HG03097 (cell line): ENCODE measurements around the gene THADA.
"Not testable (repeated sequence)": the region's sequence is repeated elsewhere in the genome, so short reads cannot be mapped to it uniquely, and the experiment has no call there.

ENCODE experiments used
- ATAC-seq: cut with Tn5 transposase; IDR thresholded peaks from one replicate; pipeline ENCODE4 v1.9.1; 2021; ENCODE audit not compliant: unreplicated experiment, low FRiP score

Gene THADA

GRCh38 chr2:43605851-43606250 is 10.0 kb upstream of the THADA start:
- ATAC-seq: no peak

DNA sequence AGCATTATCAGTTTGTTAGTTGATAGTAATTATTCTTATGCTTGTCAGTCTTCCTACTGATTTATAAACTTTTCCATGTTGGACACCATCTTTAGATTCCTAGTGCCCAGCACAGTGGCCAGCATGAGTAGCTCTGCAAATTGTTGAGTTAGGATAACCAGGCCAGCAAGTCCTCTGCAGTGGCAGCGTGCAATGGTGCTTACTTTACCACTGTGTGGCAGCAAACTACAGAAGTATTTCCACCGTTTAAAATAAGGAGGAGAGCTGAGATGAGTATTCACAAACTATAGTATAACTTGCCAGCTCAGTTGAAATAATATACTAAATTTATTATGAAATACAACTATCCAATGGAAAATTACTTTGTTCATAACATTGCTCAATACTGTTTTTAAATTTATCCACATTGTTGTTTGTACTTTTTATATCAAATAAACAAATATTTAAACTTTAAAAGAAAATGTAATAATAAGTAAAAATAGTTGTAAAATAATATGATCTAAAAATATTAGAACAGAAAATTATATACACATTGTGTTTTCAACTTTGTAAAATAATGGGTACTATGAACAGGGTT is 9.3 kb upstream of the THADA start:
- ATAC-seq: no peak

DNA sequence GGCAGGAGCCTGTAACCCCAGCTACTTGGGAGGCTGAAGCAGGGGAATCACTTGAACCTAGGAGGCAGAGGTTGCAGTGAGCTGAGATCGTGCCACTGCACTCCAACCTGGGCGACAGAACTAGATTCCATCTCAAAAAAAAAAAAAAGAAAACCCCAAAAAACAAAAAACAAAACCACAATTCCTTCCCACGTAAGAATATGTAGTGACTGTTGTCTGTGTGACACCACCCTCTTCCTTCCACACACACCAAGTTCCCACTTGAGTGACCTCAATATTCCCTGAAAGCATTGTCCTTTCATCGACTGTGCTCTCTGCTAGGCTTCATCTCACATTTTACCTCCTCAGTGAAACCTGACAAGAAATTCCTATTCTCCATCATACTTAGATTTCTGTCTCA is 8.8 kb upstream of the THADA start:
- no peak for ATAC-seq

GRCh38 chr2:43600596-43600995 is 4.8 kb upstream of the THADA start:
- ATAC-seq: not testable (repeated sequence)

- no peak for ATAC-seq
These were observed 963 bp downstream of the THADA start for GRCh38 chr2:43594875-43595274.

- no peak for ATAC-seq
These were observed 2.6 kb downstream of the THADA start for GRCh38 chr2:43593254-43593653.

GRCh38 chr2:43592443-43592842 is 3.4 kb downstream of the THADA start:
- ATAC-seq: no peak

DNA sequence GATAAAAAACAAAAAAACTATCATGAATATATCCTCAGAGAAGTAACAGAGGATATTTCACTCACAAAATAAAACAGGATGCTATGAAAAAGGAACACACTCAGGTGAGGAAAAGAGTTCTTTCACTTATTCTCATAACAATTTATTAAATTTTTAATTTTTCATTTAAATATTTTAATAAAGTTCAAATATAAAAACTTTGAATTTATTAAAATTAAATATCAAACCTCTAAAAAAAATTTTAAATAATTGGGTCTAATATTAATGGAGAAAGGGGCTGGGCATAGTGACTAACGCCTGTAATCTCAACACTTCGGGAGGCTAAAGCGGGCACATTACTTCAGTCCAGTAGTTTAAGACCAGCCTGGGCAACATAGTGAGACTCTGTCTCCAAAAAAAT is 10.1 kb downstream of the THADA start:
- ATAC-seq: no peak

GRCh38 chr2:43579275-43579981 is 16.4 kb downstream of the THADA start:
- ATAC-seq: no peak

- ATAC-seq: no peak
These were observed 18.6 kb downstream of the THADA start for GRCh38 chr2:43576981-43577892.

- ATAC-seq: no peak
These were observed 23.6 kb downstream of the THADA start for GRCh38 chr2:43572244-43572643.

GRCh38 chr2:43569921-43570320 is 25.9 kb downstream of the THADA start:
- ATAC-seq: peak; percentile 54

DNA sequence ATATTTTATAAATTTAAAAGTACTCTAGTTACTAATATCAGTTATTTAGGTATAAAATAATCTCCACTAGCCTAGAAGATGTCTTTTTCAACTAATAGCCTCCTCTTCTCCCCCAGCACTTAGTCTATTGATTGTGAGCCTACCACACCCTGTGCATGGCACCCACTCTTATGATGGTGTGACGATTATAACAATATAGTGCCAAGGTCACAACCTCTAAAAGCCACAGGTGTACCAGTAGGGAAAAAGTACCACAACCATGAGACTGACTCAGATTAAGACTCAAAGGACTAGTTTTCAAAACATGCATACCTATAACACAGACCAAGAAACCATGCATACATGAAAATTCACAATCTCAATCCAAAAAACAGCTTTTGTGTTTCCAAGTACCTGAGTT is 27.6 kb downstream of the THADA start:
- ATAC-seq: no peak

DNA sequence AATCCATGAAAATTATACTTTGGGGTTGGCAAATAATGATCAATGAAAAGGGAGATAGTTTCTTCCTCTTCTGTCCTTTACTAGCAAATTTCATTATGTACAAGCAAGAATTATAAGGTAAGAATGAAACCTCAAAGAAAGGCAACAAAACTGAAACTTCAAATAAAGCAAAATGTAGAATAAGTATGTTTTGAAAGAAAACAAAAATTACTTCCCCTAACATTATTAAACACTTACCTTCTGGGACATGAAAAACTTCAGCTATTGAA is 29.4 kb downstream of the THADA start:
- no peak for ATAC-seq

DNA sequence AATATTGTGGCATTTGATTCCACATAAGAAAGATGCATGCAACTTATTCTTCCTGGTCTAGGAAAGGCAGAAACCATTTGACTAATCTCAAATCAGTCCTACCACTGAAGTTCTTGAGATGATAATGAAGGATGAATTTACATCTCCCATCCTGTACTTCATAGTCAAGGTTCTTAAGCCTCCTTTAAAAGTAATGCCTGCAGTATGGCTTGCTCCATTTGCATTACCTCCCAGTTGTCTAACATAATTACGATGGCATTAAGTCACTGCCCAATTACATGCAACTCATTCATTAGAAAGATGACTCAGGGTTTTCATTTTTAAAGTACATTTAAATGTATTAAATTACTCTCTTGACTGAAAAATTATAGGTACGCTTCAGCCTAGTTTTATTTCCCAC is 32.2 kb downstream of the THADA start:
- ATAC-seq: no peak

GRCh38 chr2:43560231-43560547 is 35.6 kb downstream of the THADA start:
- no peak for ATAC-seq

- peak; percentile 67 for ATAC-seq
These were observed 36.2 kb downstream of the THADA start for GRCh38 chr2:43559391-43560230.

- ATAC-seq: no peak
These were observed 38.6 kb downstream of the THADA start for GRCh38 chr2:43557196-43557595.

DNA sequence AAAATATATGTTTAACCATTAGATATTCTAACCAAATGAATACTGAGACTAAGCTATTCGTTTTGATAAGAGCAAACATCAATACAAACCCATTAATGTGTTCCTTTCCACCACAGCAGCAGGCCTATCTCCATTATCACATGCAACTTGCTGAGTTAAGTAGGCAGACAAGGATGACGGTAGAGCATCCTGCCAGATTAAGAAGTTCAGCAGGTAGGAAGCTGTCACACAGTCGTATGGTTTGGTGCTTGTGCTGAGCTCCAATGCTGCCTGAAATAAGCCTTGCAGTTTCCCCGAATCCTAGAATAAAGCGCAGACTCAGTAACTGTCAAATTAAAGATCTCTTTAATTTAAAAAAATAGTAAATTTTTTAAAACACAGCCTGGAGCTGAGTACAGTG is 39.6 kb downstream of the THADA start:
- ATAC-seq: no peak

DNA sequence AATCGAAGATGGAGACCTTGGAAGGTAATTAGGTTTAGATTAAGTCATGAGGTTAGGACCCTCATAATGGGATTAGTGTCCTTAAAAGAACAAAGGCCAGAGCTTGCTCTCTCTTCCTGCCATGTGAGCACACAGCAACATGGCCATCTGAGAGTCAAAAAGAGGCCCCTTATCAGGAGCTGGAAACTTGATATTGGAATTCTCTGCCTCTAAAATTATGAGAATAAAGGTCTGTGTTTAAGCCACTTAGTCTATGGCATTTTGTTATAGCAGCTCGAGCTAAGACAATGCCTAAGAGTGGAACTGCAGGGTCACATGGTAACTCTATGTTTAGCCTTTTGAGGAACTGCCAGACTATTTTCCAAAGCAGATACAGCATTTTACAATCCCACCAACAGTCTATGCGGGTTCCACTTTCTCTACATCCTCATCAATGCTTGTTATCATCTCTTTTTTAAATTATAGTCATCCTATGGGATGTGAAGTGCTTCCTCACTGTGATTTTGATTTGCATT is 42.4 kb downstream of the THADA start:
- ATAC-seq: no peak

DNA sequence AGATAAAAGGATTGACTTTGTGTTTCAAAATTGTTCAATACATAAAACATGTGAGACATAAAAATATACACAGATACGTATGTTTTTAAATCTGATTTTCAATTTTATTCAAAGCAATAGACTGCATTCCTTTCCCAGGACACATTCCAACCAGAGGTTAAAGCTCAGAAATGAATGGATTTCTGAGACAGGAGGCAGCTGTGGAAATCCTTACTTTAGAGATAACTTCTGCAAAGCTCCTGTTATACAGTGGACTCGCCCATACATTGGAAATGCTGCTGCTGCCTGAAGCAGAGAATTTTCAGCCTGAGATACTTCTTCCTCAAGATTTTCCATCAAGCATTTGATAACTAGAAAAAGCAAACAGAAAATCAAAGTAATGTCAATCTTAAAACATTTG is 43.8 kb downstream of the THADA start:
- ATAC-seq: no peak
